GM19351 (cell line): ENCODE data around the gene SMPDL3B.

ENCODE experiments used
- ATAC-seq: cut with Tn5 transposase; IDR thresholded peaks from one replicate; pipeline ENCODE4 v1.9.1; 2021; ENCODE audit warnings: mild to moderate bottlenecking, moderate library complexity; ENCODE audit not compliant: unreplicated experiment

Gene SMPDL3B

DNA sequence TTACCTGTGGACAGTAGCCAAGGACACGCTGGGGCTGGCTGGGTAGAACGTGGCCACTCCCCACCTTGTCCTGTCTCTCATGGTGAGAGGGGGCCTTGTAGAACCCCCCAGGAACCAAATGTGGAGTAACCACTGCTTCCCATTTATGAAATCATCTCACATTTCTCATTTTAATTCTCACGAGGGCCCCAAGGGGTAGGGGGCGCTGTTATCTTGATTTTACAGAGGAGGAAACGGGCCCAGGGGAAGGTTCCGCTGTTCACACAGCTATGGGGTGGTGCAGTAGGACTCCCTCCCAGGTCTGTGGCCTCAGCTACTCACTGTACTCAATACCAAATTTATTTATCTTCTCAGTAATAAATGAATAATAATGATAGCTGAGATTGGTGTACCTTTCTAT, 5.5 kb downstream of the SMPDL3B start:
- ATAC-seq = no peak

DNA sequence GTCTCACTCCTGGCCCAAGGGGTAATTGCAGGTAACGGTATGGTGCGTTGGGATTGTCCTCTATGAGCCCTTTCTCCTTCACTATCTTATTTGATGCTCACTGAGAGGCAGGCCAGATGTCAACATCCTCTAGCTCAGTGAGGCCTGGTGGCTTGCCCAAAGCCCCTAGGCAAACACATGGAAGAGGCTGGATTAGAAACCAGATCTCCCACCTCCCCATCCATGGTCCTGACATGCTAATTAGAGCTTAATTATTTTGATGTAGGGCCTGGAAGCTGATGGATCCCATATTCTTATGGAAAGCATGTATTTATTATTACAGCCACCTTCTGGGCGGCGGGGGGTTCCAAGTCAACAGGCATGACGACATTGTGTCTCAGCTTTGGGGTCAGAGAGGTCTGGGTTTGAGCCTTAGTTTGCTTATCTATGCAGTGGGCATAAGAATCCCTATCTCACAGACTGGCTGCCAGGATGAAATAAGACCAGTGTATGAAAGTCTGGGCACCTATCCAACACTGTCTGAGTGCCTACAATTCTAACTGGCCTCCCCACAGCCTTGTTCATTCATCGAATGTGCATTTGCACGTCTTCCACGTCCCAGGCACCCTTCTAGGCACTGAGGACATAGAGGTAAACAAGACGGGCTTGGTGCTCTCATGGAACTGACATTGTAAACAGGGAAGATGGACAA, 6.2 kb downstream of the SMPDL3B start:
- ATAC-seq = no peak

DNA sequence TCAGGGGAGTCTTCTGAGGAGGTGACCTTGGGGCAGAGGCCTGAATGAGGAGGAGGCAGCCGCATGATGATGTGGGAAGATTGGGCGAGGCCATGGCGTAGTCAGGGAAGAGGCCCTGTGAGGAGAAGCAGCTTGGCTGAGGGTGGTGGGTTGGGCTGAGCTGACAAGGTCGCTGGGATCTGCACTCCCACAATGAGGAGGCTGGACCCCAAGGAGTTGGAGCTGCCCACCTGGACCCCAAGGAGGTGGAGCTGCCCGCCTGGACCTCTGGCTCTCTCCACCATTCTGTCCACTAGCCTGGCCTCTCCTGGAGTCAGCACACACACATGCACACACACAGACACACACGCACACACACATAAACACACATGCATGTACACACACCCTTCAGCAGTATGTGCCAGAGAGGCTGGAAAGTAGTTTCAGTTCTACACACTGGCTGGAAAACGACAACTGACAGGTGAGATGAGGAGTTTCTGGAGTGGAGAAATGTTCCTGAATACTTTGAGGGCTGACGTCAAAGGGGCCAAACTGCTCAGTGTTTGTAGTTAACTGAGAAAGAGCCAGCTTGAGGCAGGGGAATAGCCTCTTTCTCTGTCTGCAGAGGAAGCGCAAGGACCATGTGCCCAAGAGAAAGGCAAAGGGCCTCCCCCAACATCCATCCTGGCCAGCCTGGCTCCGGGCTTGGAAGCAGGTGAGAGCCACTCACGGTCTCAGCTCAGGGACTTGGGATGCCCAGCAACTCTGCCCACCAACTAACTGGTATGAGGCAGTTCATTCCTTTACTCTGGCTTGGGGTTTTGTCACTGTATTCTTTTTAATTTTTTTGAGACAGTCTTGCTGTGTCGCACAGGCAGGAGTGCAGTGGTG, 7.1 kb downstream of the SMPDL3B start:
- ATAC-seq = no peak

DNA sequence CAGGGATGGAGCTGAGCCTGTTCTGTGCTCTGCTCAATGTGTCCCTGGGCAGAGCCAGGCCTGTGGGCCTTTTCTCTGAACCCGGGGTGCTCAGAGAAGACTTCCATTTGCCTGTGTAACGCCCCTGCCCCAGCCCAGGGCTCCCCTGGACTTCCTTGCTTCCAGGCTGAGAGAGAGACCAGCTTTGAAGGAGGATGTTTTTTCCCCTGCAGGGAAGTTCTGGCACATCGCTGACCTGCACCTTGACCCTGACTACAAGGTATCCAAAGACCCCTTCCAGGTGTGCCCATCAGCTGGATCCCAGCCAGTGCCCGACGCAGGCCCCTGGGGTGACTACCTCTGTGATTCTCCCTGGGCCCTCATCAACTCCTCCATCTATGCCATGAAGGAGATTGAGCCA, 10.2 kb downstream of the SMPDL3B start:
- ATAC-seq = no peak

DNA sequence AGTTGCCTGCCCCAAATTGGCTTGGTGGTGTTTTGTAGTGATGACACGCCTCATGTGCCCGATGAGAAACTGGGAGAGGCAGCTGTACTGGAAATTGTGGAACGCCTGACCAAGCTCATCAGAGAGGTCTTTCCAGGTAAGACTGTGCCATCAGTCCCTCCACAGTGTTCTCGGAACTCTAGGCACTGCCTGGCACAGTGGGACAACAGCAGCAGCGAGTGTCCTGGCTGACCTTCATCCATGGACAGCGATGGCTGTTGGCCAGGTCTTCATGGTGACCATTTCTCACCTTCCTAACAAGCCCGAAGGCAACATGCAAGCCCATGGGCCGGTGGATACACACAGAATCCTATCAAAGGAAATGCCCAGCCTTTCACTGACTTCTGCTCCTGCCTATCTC, 14.2 kb downstream of the SMPDL3B start:
- no peak for ATAC-seq

DNA sequence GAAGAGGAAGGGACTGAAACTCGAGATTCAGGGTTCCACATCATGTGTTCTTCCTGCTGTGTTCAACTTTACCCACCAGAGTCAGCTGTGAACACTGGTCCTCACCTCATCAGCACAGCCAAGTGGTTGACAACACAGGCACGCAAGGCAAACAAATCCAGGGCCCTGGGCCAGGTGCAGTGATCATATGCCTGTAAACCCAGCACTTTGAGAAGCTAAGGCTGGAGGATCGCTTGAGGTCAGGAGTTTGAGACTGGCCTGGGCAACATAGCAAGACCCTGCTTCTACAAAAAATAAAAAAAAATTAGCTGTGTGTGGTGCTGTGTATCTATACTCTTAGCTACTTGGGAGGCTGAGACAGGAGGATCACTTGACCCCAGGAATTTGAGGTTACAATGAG, 16.6 kb downstream of the SMPDL3B start:
- no peak for ATAC-seq

DNA sequence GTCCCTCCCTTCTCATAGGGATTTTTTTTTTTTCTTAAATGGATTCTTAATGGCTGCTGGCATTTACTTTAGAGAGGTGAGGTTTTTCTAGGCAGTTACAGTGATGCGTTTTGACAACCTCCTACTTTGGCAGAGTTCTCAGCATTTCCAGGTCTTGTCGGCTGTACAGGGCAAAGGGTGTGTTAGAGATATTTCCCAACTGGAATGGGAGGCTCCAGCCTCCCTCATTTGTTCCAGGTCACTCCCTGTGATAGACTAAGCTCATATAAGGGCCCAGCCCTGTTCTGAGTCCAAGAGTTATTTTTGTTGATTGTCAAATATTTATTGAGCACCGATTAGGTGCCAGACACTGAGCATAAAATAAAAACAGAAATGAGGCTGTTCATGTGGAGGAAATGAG, 17.3 kb downstream of the SMPDL3B start:
- no peak for ATAC-seq

DNA sequence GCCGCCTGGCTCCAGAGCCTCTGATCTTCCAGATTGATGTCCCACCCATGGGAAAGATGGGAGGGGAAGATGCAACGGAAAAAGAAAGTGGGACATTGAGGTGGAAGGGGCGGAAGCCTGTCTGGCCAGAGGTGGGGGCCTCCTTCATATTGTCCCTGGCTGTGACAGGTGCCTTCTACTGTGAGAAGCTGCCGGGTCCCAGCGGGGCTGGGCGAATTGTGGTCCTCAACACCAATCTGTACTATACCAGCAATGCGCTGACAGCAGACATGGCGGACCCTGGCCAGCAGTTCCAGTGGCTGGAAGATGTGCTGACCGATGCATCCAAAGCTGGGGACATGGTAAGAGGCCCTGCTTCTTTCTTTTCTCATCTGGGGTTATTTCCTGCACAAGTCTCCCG, 19.4 kb downstream of the SMPDL3B start:
- no peak for ATAC-seq

DNA sequence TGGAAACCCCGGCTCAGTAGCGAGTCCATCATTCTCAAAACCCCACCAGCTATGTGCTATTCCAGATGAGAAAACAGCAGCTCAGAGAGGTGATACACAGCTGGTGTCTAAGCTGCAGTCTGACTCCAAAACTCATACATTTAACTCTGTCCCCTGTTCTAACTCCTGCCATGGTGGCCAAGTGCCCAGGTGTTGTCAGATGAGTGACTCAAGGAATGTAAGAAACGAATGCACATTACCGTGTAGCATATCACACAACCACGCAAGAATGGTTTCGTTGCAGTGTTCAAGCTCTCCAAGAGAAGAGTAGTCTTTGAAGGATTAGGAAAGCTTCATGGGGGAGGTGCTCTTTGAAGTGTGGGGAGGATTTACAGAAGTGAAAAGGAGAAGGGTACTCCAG, 20.3 kb downstream of the SMPDL3B start:
- ATAC-seq = no peak

DNA sequence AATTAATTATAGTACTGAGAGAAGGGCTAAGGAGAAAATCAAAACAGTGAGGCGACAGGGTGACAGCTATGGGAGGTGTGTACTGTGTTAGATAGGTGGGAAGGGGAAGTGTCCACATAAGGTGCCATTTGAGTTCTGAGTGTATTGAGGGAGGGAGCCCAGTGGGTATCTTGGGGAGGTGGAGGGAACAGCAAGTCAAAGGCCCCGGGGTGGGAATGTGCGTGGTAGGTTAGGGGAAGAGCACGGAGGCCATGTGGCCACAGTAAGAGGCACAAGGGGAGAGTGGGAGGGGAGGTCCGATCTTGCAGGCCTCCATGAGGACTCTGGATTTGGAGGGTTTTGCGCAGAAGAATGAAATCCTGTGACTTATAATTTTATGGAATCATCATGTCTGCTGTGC, 22.0 kb downstream of the SMPDL3B start:
- no peak for ATAC-seq

DNA sequence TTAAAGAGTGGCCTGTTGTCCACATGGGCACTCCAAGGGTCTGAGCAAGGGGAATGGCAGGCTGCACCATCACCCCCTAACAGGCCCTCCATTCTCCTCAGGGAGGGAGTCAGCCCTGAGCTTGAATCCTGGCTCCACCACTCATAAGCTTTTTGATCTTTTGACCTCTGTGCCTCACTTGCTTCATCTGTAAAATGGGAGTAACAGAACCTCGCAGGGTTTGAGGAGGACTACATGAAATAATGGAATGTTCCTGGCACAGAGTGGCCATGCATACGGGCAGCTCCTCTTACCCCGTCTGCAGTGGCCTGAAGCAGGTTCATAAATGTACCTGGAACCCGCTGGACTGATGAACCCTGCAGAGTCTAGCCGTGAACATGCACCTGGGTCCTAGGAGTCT, 22.9 kb downstream of the SMPDL3B start:
- no peak for ATAC-seq

DNA sequence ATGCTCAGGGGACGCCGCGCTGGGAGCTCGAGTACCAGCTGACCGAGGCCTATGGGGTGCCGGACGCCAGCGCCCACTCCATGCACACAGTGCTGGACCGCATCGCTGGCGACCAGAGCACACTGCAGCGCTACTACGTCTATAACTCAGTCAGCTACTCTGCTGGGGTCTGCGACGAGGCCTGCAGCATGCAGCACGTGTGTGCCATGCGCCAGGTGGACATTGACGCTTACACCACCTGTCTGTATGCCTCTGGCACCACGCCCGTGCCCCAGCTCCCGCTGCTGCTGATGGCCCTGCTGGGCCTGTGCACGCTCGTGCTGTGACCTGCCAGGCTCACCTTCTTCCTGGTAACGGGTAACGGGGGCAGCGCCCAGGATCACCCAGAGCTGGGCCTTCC, 23.7 kb downstream of the SMPDL3B start:
- ATAC-seq = no peak

DNA sequence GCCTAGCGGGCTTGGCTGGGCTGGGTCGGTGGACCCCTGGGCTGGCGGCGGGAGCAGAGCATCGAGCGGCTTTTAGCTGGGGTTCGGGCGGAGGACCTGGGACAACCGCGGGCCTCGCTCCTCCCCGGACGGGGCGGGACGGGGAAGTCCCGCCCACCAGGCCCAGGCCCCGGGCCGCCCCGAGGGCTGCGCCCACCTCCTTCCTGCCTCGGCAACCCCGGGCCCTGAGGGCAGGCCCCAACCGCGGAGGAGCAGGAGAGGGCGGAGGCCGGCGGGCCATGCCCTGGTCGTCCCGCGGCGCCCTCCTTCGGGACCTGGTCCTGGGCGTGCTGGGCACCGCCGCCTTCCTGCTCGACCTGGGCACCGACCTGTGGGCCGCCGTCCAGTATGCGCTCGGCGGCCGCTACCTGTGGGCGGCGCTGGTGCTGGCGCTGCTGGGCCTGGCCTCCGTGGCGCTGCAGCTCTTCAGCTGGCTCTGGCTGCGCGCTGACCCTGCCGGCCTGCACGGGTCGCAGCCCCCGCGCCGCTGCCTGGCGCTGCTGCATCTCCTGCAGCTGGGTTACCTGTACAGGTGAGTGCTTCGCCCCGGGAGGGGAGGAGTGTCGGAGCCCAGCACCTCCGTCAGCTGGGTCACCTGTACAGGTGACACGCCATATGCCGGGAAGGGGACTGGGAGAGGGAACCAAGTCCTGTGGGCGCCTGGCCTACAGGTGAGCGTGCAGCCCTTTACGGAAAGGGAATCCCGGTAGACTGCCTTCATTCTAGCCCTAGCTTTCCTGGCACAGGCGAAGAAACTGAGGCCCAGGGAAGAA, 25.2 kb downstream of the SMPDL3B start, which contains the start of gene XKR8:
Gene XKR8 (plus strand): TSS at position 182 of the 812 bp plus-strand sequence. CDS start 97 bp downstream, at position 279.
- peak; percentile 91 for ATAC-seq

DNA sequence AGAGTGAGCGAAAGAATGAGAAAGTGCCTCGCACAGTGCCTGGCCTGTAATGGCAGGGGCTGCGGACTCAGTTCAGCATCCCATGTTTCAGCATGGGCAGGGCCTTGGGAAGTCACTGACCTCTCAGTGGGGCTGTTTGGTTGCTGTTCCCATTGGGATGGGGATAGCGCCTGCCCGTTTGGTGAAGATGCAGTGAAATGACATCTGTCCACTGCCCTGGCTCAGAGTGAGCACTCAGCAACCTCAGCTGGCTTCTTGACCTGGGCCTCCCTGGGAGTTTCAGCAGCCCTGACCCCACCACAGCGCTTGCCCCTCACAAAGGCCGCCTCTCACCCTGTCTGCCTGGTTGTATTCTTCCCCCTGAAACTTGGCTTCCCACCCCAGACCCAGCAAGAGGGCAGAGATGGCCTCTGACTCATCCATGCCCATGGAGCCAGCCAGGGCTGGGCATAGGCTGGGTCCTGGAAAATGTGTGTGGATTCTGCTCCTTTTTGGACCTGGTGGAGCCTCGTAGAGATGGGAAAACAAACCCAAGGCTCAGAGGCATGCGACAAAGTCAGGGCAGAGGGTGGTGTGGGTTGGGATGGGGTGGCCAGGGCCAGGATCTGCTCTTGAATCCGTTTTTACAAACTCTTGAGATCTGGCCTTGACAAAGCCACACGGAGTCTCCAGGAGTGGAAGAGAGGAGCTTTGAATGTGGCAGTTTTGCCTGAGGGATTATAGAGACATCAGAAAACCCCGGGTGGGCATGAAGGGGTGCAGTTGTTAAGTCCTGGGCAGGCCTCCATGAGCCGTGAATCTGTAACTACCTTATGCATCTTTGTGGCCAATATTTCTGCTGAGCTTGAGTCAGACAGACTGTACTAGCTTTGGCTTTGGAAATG, 26.2 kb downstream of the SMPDL3B start:
- no peak for ATAC-seq

DNA sequence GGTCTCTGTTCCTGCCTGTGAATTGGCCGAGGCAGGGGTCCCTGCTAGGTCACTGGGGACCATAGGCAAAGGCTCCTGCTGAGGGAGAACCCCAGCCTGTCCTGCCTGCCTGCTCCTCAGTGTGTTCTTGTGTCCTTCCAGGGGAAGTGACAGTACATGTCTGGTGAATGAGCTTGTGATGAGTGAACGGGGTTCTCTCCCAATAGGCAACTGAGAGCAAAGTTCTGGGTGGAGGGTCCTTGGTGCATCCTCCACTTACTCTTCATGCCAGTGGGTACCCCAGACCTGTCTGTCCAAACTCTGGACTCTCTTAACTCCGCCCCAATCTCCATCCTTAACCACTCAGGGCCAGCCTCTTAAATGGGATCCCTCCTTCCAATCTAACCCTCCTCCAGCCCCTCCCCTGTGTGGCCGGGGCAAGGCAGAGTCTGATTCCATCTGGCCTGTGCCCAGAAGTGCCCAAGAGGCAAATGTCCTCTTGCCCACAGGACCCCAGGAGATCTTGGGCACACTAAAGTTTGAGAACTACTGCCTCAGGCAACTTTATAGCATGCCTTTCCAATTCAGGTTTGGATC, 26.9 kb downstream of the SMPDL3B start:
- no peak for ATAC-seq

DNA sequence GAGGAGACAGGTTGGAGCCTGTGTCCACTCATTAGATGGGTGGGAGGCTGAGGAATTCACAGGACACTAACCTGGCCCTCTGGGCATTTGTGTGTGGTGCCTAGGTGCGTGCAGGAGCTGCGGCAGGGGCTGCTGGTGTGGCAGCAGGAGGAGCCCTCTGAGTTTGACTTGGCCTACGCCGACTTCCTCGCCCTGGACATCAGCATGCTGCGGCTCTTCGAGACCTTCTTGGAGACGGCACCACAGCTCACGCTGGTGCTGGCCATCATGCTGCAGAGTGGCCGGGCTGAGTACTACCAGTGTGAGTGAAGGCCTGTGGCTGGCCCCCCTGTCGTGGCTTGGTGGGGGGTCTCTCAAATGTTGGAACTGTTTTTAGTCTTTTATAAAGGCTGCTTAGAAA, 28.6 kb downstream of the SMPDL3B start:
- no peak for ATAC-seq

DNA sequence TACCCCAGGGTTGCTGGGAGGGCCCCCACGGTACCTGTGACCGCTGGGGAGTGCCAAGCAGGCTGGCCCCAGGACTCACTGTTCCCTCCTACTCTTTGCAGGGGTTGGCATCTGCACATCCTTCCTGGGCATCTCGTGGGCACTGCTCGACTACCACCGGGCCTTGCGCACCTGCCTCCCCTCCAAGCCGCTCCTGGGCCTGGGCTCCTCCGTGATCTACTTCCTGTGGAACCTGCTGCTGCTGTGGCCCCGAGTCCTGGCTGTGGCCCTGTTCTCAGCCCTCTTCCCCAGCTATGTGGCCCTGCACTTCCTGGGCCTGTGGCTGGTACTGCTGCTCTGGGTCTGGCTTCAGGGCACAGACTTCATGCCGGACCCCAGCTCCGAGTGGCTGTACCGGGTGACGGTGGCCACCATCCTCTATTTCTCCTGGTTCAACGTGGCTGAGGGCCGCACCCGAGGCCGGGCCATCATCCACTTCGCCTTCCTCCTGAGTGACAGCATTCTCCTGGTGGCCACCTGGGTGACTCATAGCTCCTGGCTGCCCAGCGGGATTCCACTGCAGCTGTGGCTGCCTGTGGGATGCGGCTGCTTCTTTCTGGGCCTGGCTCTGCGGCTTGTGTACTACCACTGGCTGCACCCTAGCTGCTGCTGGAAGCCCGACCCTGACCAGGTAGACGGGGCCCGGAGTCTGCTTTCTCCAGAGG, 31.8 kb downstream of the SMPDL3B start:
- no peak for ATAC-seq

DNA sequence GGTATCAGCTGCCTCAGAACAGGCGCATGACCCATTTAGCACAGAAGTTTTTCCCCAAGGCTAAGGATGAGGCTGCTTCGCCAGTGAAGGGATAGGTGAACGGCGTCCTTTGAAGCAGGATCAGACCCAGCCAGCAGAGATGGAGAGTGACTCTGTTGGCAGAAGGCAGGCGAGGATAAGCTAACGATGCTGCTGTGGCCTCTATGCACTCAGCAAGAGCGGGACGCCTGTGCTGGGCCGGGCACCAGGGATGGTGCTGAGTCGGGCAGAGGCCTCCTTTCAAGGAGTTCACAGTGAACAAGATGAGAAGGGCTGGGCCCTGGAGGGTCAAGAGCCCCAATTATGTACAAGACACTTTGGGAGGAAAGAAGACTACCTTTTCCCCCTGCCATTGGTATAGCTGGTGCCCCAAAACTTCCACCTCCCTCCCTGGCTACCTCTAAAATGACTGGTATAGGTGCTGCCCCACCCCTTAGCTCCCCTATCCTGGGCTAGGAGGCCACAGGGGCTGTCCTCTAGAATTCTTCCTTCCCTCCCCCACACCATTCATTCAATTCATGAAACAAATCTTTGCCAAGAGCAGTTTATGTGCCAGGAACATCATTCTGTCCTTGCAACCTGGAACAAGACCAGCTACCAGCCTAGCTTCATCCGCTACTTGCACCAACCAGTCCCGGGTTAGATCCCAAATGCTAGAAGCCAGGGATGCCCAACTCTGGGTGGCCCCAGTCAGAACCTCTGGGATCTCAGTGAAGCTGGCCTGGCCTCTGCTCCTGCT, 32.5 kb downstream of the SMPDL3B start:
- no peak for ATAC-seq
